Caki2 (cell line): Measurements from ENCODE around the gene TSNAXIP1. TPM values are rescaled to one million over a fixed set of nuclear protein-coding genes. Genes with fewer than 3 reads are reported as not detected.

ENCODE experiments used
- DNase-seq: peaks from one replicate; pipeline ENCODE4 v3.0.0-alpha.2; 2015; ENCODE audit warnings: low read depth
- in situ Hi-C: cut with HindIII; loops from 2 replicates; pipeline ENCODE4 v1.10.0; 2016; ENCODE audit warnings: low sequenced_read_pairs, low pct_unique_long_range_greater_than_20kb, mixed read lengths
- total RNA-seq: library from RNA; depleted of rRNA; stranded (reverse); fragments of >200 nt; shearing (Covaris generic); gene quantifications from 2 replicates; pipeline ENCODE4 v1.2.3, GENCODE V29; 2014; ENCODE audit warnings: low replicate concordance; rRNA removed

Gene TSNAXIP1
- 0.20 and 0.38 TPM in 2 replicates for total RNA-seq

GRCh38 chr16:67806428-67807147, at the start of gene TSNAXIP1, which contains the start of gene RANBP10:
TSNAXIP1 (plus strand) TSS chr16:67806889; CDS start chr16:67807150, 261 bp downstream.
RANBP10 (minus strand) TSS chr16:67806560; CDS start chr16:67806536, 24 bp downstream.
- in situ Hi-C loops: no loop called here
- peak; percentile 98 for DNase-seq

- in situ Hi-C loops: no loop called here
Observed at GRCh38 chr16:67758006-67758405, 48.7 kb upstream of the TSNAXIP1 start.

GRCh38 chr16:67758966-67759365, 47.7 kb upstream of the TSNAXIP1 start:
- DNase-seq: no peak
- in situ Hi-C loops: no loop called here

More at GRCh38 chr16:67758006-67758405, 48.7 kb upstream of the TSNAXIP1 start:
- DNase-seq: no peak

GRCh38 chr16:67760206-67760955, 46.3 kb upstream of the TSNAXIP1 start:
- DNase-seq: no peak
- in situ Hi-C loops: no loop called here

GRCh38 chr16:67760956-67761230, 45.8 kb upstream of the TSNAXIP1 start:
- in situ Hi-C loops: no loop called here
- no peak for DNase-seq

GRCh38 chr16:67761924-67762323, 44.8 kb upstream of the TSNAXIP1 start:
- in situ Hi-C loops: no loop called here

GRCh38 chr16:67762385-67762784, 44.3 kb upstream of the TSNAXIP1 start:
- in situ Hi-C loops: no loop called here
- DNase-seq: no peak

More at GRCh38 chr16:67761924-67762323, 44.8 kb upstream of the TSNAXIP1 start:
- DNase-seq: no peak

- DNase-seq: no peak
- in situ Hi-C loops: no loop called here
Observed at GRCh38 chr16:67763066-67763465, 43.6 kb upstream of the TSNAXIP1 start.

- no peak for DNase-seq
- in situ Hi-C loops: no loop called here
Observed at GRCh38 chr16:67764158-67764667, 42.5 kb upstream of the TSNAXIP1 start.

- DNase-seq: no peak
- in situ Hi-C loops: no loop called here
Observed at GRCh38 chr16:67766291-67766690, 40.4 kb upstream of the TSNAXIP1 start.

GRCh38 chr16:67767953-67768352, 38.7 kb upstream of the TSNAXIP1 start:
- DNase-seq: no peak
- in situ Hi-C loops: no loop called here

GRCh38 chr16:67770346-67770991, 36.2 kb upstream of the TSNAXIP1 start:
- no peak for DNase-seq
- in situ Hi-C loops: no loop called here

- in situ Hi-C loops: no loop called here
Observed at GRCh38 chr16:67773099-67773498, 33.6 kb upstream of the TSNAXIP1 start.

GRCh38 chr16:67773569-67774456, 32.9 kb upstream of the TSNAXIP1 start:
- in situ Hi-C loops: no loop called here
- no peak for DNase-seq

More at GRCh38 chr16:67773099-67773498, 33.6 kb upstream of the TSNAXIP1 start:
- no peak for DNase-seq

GRCh38 chr16:67774457-67774853, 32.2 kb upstream of the TSNAXIP1 start:
- in situ Hi-C loops: no loop called here
- no peak for DNase-seq

GRCh38 chr16:67775273-67775672, 31.4 kb upstream of the TSNAXIP1 start:
- in situ Hi-C loops: no loop called here
- no peak for DNase-seq

GRCh38 chr16:67779256-67780014, 27.3 kb upstream of the TSNAXIP1 start:
- in situ Hi-C loops: no loop called here
- no peak for DNase-seq
